ENCODE results near the gene RNF150.

DNA sequence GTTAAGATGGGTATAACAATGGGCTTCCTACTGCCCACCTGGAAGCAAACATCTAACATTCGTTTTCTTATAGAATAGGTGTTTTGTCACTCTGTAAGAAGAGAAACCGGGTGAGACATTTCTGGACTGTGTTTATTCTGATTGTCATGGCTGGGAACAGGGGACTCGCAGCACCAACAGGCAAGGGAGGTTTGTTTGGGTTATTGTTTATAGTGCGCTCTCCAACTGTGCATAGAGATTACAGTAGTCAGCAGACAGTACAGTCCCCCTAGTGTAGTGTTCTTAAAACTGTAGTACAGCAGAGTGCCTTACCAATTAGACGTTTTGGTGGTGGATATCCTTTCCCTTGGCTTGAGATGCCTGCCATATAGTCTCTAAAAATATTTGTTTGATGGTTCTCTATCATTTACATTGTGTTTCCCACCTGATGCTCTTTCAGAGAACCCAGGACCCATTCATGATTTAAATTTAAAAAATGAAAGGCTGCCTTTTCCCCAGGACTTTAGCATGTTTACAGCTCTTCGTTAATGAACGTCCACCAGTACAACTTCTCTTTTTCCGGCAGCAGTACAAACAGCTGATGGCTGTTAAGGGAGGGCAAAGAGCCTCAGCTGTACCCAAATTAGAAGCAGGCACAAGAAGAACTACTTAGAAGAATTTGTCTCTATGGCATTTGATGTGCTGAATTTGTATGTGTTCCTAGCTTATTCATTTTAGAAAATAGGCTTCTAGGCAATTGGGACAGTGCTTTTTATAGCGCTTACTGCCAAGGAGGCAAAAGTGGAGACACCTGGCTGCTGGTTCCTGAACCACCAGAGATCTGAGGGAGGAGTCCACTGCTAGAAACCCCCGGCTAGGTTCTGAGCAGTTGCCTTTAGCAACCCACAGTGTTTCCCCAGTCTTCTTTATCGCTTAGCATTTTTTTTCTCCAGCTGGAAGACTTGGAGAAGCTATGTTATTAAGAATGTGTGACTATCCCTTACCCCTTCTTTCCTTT, 1.0 kb upstream of the RNF150 start:
- TF ChIP-seq, protein P1, sequence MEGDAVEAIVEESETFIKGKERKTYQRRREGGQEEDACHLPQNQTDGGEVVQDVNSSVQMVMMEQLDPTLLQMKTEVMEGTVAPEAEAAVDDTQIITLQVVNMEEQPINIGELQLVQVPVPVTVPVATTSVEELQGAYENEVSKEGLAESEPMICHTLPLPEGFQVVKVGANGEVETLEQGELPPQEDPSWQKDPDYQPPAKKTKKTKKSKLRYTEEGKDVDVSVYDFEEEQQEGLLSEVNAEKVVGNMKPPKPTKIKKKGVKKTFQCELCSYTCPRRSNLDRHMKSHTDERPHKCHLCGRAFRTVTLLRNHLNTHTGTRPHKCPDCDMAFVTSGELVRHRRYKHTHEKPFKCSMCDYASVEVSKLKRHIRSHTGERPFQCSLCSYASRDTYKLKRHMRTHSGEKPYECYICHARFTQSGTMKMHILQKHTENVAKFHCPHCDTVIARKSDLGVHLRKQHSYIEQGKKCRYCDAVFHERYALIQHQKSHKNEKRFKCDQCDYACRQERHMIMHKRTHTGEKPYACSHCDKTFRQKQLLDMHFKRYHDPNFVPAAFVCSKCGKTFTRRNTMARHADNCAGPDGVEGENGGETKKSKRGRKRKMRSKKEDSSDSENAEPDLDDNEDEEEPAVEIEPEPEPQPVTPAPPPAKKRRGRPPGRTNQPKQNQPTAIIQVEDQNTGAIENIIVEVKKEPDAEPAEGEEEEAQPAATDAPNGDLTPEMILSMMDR (IDR thresholded peaks at IDR 0.05) = no peak
- no peak for TF ChIP-seq POLR2AphosphoS5 (IDR thresholded peaks at IDR 0.05)
